T-cell (primary cell): ENCODE measurements around the gene ADAMTS14. TPM values are rescaled to one million over a fixed set of nuclear protein-coding genes. Genes with fewer than 3 reads are reported as not detected.

Experiments used
- ATAC-seq, 4 experiments: fragments of 200-7000 bp in 3 of 4; fragments of 150-1000 bp in 1 of 4; cut with Tn5 transposase; replicated peaks in 1 of 4; 1 replicate in 3 of 4; 2 replicates in 1 of 4; pipeline ENCODE4 v1.10.0; 2021; ENCODE audit warnings: moderate library complexity in 3 of 4, mild to moderate bottlenecking in 2 of 4, moderate number of reproducible peaks in 1 of 4
- CTCF ChIA-PET, 2 donors: fragments of 300-600 bp; sonication (Branson Sonifier 250); formaldehyde crosslinking; loops; one replicate each; lab custom pipeline; 2022; ENCODE audit warnings: antibody characterized with exemption in 2 of 2; lab: Charles Lee
- POLR2A ChIA-PET, 2 donors: fragments of 300-600 bp; sonication (Branson Sonifier 250); formaldehyde crosslinking; loops; one replicate each; lab custom pipeline; 2022; ENCODE audit warnings: antibody characterized with exemption in 2 of 2; lab: Charles Lee
- DNase-seq, 35 experiments: peaks; one replicate each; pipeline versions ENCODE4 v3.0.0 to v3.0.0-alpha.2; 2013 to 2023
- H3K27ac ChIP-seq: one replicate; pipeline ENCODE4 v1.5.1; 2013; ENCODE audit warnings: low read length
- H3K27me3 ChIP-seq, 2 experiments: replicated peaks in 1 of 2; 1 replicate in 1 of 2; 2 replicates in 1 of 2; pipeline versions ENCODE4 v1.6.1 to v1.7.0; 2013; ENCODE audit warnings: low read length in 1 of 2, mixed read lengths in 1 of 2; ENCODE audit not compliant: control insufficient read depth in 2 of 2, insufficient read depth in 2 of 2; ENCODE audit errors: extremely low read depth in 1 of 2
- H3K36me3 ChIP-seq, 2 donors: 1 replicate in 1 of 2; 2 replicates in 1 of 2; pipeline versions ENCODE4 v1.6.1 to v1.7.0; 2013; ENCODE audit warnings: low read length in 1 of 2; ENCODE audit not compliant: control insufficient read depth in 2 of 2, insufficient read depth in 1 of 2; ENCODE audit errors: extremely low read depth in 1 of 2
- H3K4me1 ChIP-seq, 2 experiments: 1 replicate in 1 of 2; 2 replicates in 1 of 2; pipeline versions ENCODE4 v1.6.1 to v1.7.0; 2013; ENCODE audit warnings: low read length in 2 of 2, mixed read lengths in 1 of 2; ENCODE audit not compliant: insufficient read depth in 2 of 2, control insufficient read depth in 1 of 2; ENCODE audit errors: extremely low read depth in 1 of 2
- H3K4me3 ChIP-seq, 2 donors: 1 replicate in 1 of 2; 2 replicates in 1 of 2; pipeline versions ENCODE4 v1.5.1 to v1.7.0; 2013; ENCODE audit warnings: mild to moderate bottlenecking in 2 of 2, low read length in 1 of 2, moderate library complexity in 1 of 2; ENCODE audit not compliant: control insufficient read depth in 1 of 2; ENCODE audit errors: extremely low read depth in 1 of 2
- H3K9me3 ChIP-seq: 2 replicates; pipeline ENCODE4 v1.7.0; 2013
- H3K27ac Mint-ChIP-seq, 2 donors: one replicate each; pipeline ENCODE4 v1.8.0; 2020 to 2021; ENCODE audit warnings: mild to moderate bottlenecking in 2 of 2, mixed read lengths in 2 of 2
- H3K27me3 Mint-ChIP-seq, 2 donors: one replicate each; pipeline ENCODE4 v1.8.0; 2021 to 2022; ENCODE audit warnings: mixed read lengths in 2 of 2
- H3K36me3 Mint-ChIP-seq: one replicate; pipeline ENCODE4 v1.8.0; 2021; ENCODE audit warnings: mixed read lengths
- H3K4me1 Mint-ChIP-seq, 3 donors: one replicate each; pipeline ENCODE4 v1.8.0; 2020 to 2022; ENCODE audit warnings: mixed read lengths in 3 of 3, mild to moderate bottlenecking in 1 of 3
- H3K4me3 Mint-ChIP-seq, 3 donors: one replicate each; pipeline ENCODE4 v1.8.0; 2020 to 2022; ENCODE audit warnings: mild to moderate bottlenecking in 3 of 3, mixed read lengths in 3 of 3, moderate library complexity in 3 of 3
- H3K9me3 Mint-ChIP-seq, 3 donors: one replicate each; pipeline ENCODE4 v1.8.0; 2020 to 2022; ENCODE audit warnings: mixed read lengths in 3 of 3
- WGBS: methylation state at CpG from one replicate; pipeline ENCODE4 v1.1.5; 2013; ENCODE audit warnings: missing lambda C conversion rate; ENCODE audit not compliant: insufficient coverage; 5-methylcytosine and 5-hydroxymethylcytosine counted together
- total RNA-seq, 35 experiments: library from RNA in 6 of 35; stranded (reverse) in 6 of 35; fragments of 120-200 nt in 1 of 35; gene quantifications; one replicate each; pipeline versions ENCODE4 v1.2.1 to v1.2.4 and lab custom pipeline; 2013 to 2026

Gene ADAMTS14
- total RNA-seq, 5 donors from 2014 or later (not counting 1 experiment from before 2014, with no cell fraction given): 0.09 to 0.13 (median 0.10) TPM; not detected in 1

- no peak for ATAC-seq
- CTCF ChIA-PET: no interaction called here
- Histone ChIP-seq H3K4me3 (no peak overlapping the region), H3K36me3 (no peaks in the 10 kb centered on the region), H3K9me3 (no peaks in the 10 kb centered on the region), H3K27me3 (peaks cover 0 to 35% of the 10 kb centered on the region in 2 experiments), H3K27ac (no peak overlapping the region), H3K4me1 (peaks cover 0 to 6% of the 10 kb centered on the region in 2 experiments)
- WGBS: 78% methylated on average over 4 of the region's 5 CpGs
- POLR2A ChIA-PET: interaction anchor here in 1 of 2 donors (0.6 kb wide), 1 partner anchor 1950 kb away, joined by 3 read pairs; no protein-coding TSS in a partner anchor
- H3K27ac Mint-ChIP-seq: no peak overlapping the region
- no peak for DNase-seq
- no peaks in the 10 kb centered on the region for H3K9me3 Mint-ChIP-seq
- H3K36me3 Mint-ChIP-seq: no peaks in the 10 kb centered on the region
- H3K4me1 Mint-ChIP-seq: peaks cover 6 to 9% (median 7%) of the 10 kb centered on the region in 3 donors
- peaks cover 18 to 34% of the 10 kb centered on the region in 2 donors for H3K27me3 Mint-ChIP-seq
- no peak overlapping the region for H3K4me3 Mint-ChIP-seq
Observed at GRCh38 chr10:70677016-70677415, 4.7 kb downstream of the ADAMTS14 start.

- Mint-ChIP-seq H3K27ac (no peak overlapping the region), H3K9me3 (no peaks in the 10 kb centered on the region), H3K4me1 (peaks cover 6 to 8% (median 7%) of the 10 kb centered on the region in 3 donors), H3K27me3 (peaks cover 18 to 34% of the 10 kb centered on the region in 2 donors), H3K4me3 (no peak overlapping the region), H3K36me3 (no peaks in the 10 kb centered on the region)
- ChIA-PET POLR2A (interaction anchor here in 1 of 2 donors (0.6 kb wide), 1 partner anchor 1951 kb away, joined by 3 read pairs; no protein-coding TSS in a partner anchor), CTCF (no interaction called here)
- Histone ChIP-seq H3K4me3 (no peak overlapping the region), H3K9me3 (no peaks in the 10 kb centered on the region), H3K4me1 (peaks cover 0 to 4% of the 10 kb centered on the region in 2 experiments), H3K36me3 (no peaks in the 10 kb centered on the region), H3K27ac (no peak overlapping the region), H3K27me3 (peaks cover 0 to 33% of the 10 kb centered on the region in 2 experiments)
- ATAC-seq: no peak
- DNase-seq: no peak
- WGBS: 95% methylated on average over 5 of the region's 9 CpGs
Observed at GRCh38 chr10:70677620-70678249, 5.4 kb downstream of the ADAMTS14 start.

- ChIA-PET CTCF (no interaction called here), POLR2A (no interaction called here)
- peaks cover 13 to 29% of the 10 kb centered on the region in 2 donors for H3K27me3 Mint-ChIP-seq
- Histone ChIP-seq H3K4me1 (no peaks in the 10 kb centered on the region), H3K27ac (no peak overlapping the region), H3K27me3 (peaks cover 0 to 28% of the 10 kb centered on the region in 2 experiments), H3K36me3 (no peaks in the 10 kb centered on the region), H3K9me3 (no peaks in the 10 kb centered on the region), H3K4me3 (no peak overlapping the region)
- peaks cover 1 to 3% (median 2%) of the 10 kb centered on the region in 3 donors for H3K4me1 Mint-ChIP-seq
- H3K9me3 Mint-ChIP-seq: no peaks in the 10 kb centered on the region
- no peak overlapping the region for H3K27ac Mint-ChIP-seq
- WGBS: 93% methylated on average over 2 of the region's 3 CpGs
- no peaks in the 10 kb centered on the region for H3K36me3 Mint-ChIP-seq
- DNase-seq (no peak), ATAC-seq (no peak)
- no peak overlapping the region for H3K4me3 Mint-ChIP-seq
Observed at GRCh38 chr10:70678250-70678635, 5.9 kb downstream of the ADAMTS14 start.

GRCh38 chr10:70678757-70679489, 6.6 kb downstream of the ADAMTS14 start:
- H3K9me3 Mint-ChIP-seq: no peaks in the 10 kb centered on the region
- no peak for ATAC-seq
- no peaks in the 10 kb centered on the region for H3K36me3 ChIP-seq
- H3K36me3 Mint-ChIP-seq: no peaks in the 10 kb centered on the region
- no peak overlapping the region for H3K27ac ChIP-seq
- ChIA-PET POLR2A (no interaction called here), CTCF (no interaction called here)
- H3K4me1 ChIP-seq: no peaks in the 10 kb centered on the region
- no peak overlapping the region for H3K4me3 Mint-ChIP-seq
- peaks cover 8 to 23% of the 10 kb centered on the region in 2 donors for H3K27me3 Mint-ChIP-seq
- no peak overlapping the region for H3K4me3 ChIP-seq
- no peaks in the 10 kb centered on the region for H3K9me3 ChIP-seq
- DNase-seq: no peak
- peaks cover 0 to 21% of the 10 kb centered on the region in 2 experiments for H3K27me3 ChIP-seq
- WGBS: 94% methylated on average over 2 of the region's 3 CpGs
- H3K4me1 Mint-ChIP-seq: no peaks in the 10 kb centered on the region
- no peak overlapping the region for H3K27ac Mint-ChIP-seq

GRCh38 chr10:70679498-70679897, 7.2 kb downstream of the ADAMTS14 start:
- CTCF ChIA-PET: no interaction called here
- POLR2A ChIA-PET: no interaction called here

GRCh38 chr10:70680899-70681730, 8.8 kb downstream of the ADAMTS14 start:
- no peak overlapping the region for H3K27ac Mint-ChIP-seq
- 44% methylated on average over 3 of the region's 11 CpGs for WGBS
- no peak for ATAC-seq
- H3K9me3 Mint-ChIP-seq: no peaks in the 10 kb centered on the region
- H3K4me3 Mint-ChIP-seq: no peak overlapping the region
- no peaks in the 10 kb centered on the region for H3K4me1 Mint-ChIP-seq
- no peak overlapping the region for H3K4me3 ChIP-seq
- H3K36me3 Mint-ChIP-seq: no peaks in the 10 kb centered on the region
- ChIA-PET POLR2A (no interaction called here), CTCF (no interaction called here)
- no peak overlapping the region for H3K27ac ChIP-seq
- H3K27me3 Mint-ChIP-seq: peaks cover 0 to 3% of the 10 kb centered on the region in 2 donors
- no peaks in the 10 kb centered on the region for H3K4me1 ChIP-seq
- H3K27me3 ChIP-seq: peaks cover 0 to 5% of the 10 kb centered on the region in 2 experiments
- DNase-seq: no peak
- H3K36me3 ChIP-seq: no peaks in the 10 kb centered on the region
- H3K9me3 ChIP-seq: no peaks in the 10 kb centered on the region

More at GRCh38 chr10:70679498-70679897, 7.2 kb downstream of the ADAMTS14 start:
- peaks cover 0 to 15% of the 10 kb centered on the region in 2 experiments for H3K27me3 ChIP-seq
- DNase-seq (no peak), ATAC-seq (no peak)
- no peak overlapping the region for H3K4me3 ChIP-seq
- H3K9me3 ChIP-seq: no peaks in the 10 kb centered on the region
- peaks cover 8 to 17% of the 10 kb centered on the region in 2 donors for H3K27me3 Mint-ChIP-seq
- H3K4me1 ChIP-seq: no peaks in the 10 kb centered on the region
- WGBS: 92% methylated on average over 10 of the region's 10 CpGs
- no peaks in the 10 kb centered on the region for H3K36me3 ChIP-seq
- H3K4me1 Mint-ChIP-seq: no peaks in the 10 kb centered on the region
- no peak overlapping the region for H3K4me3 Mint-ChIP-seq
- H3K27ac ChIP-seq: no peak overlapping the region
- no peaks in the 10 kb centered on the region for H3K9me3 Mint-ChIP-seq
- H3K36me3 Mint-ChIP-seq: no peaks in the 10 kb centered on the region
- H3K27ac Mint-ChIP-seq: no peak overlapping the region
